MM.1S (cell line): ENCODE data around the gene RIPPLY3.

Experiments
- CTCF ChIP-seq: fragments of 300-600 bp; sonication (generic); IDR thresholded peaks from 2 replicates; pipeline ENCODE4 v1.5.1; 2016; ENCODE audit warnings: antibody characterized with exemption, low read length, mixed read lengths
- EZH2 ChIP-seq: fragments of 300-600 bp; sonication (generic); optimal IDR thresholded peaks from 2 replicates; pipeline ENCODE3; 2017; ENCODE audit warnings: low read depth, mild to moderate bottlenecking, antibody characterized with exemption, low read length, mixed read lengths
- EZH2phosphoT487 ChIP-seq: fragments of 300-600 bp; sonication (generic); IDR thresholded peaks from 2 replicates; pipeline ENCODE4 v1.6.1; 2018; ENCODE audit warnings: antibody characterized with exemption, low read length

- TF ChIP-seq CTCF (no peak), EZH2 (no peak), EZH2phosphoT487 (no peak)
Observed at GRCh38 chr21:36988536-36988935, 18.0 kb upstream of the RIPPLY3 start.
